HUES64 (cell line): ENCODE measurements around the gene C22orf42.
"Not testable (repeated sequence)": the region's sequence is repeated elsewhere in the genome, so short reads cannot be mapped to it uniquely, and the experiment has no call there.

Experiments
- H3K27ac ChIP-seq: 2 replicates; pipeline ENCODE4 v1.7.0; 2013; ENCODE audit warnings: low read depth, low read length, inconsistent platforms
- H3K27me3 ChIP-seq: 2 replicates; pipeline ENCODE4 v1.6.1; 2013; ENCODE audit warnings: mild to moderate bottlenecking, low read length; ENCODE audit not compliant: insufficient read depth
- H3K36me3 ChIP-seq: 2 replicates; pipeline ENCODE4 v1.6.1; 2013; ENCODE audit warnings: mild to moderate bottlenecking, low read length; ENCODE audit not compliant: insufficient read depth
- H3K4me1 ChIP-seq: 2 replicates; pipeline ENCODE4 v1.6.1; 2013; ENCODE audit warnings: mild to moderate bottlenecking, low read length, moderate library complexity; ENCODE audit not compliant: insufficient read depth
- H3K4me3 ChIP-seq: 2 replicates; pipeline ENCODE4 v1.5.1; 2013; ENCODE audit warnings: mild to moderate bottlenecking, low read length, moderate library complexity
- H3K9ac ChIP-seq: 2 replicates; pipeline ENCODE4 v1.6.1; 2013; ENCODE audit warnings: mild to moderate bottlenecking, low read depth, low read length
- H3K9me3 ChIP-seq: 2 replicates; pipeline ENCODE4 v1.6.1; 2013; ENCODE audit warnings: low read depth, low read length; ENCODE audit not compliant: insufficient read depth
- WGBS: fragments of 150-250, 120-280 bp; methylation state at CpG from one replicate; pipeline ENCODE4 v1.1.7; 2013; ENCODE audit warnings: missing lambda C conversion rate; 5-methylcytosine and 5-hydroxymethylcytosine counted together

The C22orf42 gene

DNA sequence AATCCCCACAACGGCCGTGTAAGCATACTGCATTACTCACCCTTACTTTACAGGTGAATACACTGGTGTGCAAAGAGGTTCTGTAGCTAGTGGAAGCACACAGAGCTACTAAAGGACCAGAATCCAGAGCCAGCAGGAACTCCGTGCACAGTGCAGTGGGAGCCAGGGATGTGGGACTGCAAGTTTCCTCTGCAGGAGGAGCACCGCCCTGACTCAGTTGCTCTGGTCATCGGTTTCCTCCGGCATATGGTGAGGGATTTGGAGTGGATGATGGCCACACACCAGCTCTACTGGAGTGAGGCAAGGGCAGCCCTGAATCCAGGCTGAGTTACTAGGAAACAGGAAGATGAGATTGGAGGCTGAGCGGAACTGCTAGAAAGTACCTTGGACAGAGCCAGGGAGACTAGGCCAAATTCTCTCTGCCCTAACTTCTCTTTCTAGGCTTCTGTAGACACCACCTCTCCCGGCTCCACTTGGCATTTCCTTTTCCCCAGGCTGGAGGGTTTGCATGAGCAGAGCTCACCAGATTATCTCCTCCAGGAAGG is 18.2 kb upstream of the C22orf42 start:
- H3K4me3 ChIP-seq, result no peak overlapping the region
- WGBS, result 87% methylated on average over 7 of the region's 8 CpGs
- H3K36me3 ChIP-seq, result no peaks in the 10 kb centered on the region
- no peak overlapping the region for H3K27ac ChIP-seq
- no peaks in the 10 kb centered on the region for H3K9me3 ChIP-seq
- H3K9ac ChIP-seq, result no peak overlapping the region
- H3K4me1 ChIP-seq, result no peaks in the 10 kb centered on the region
- H3K27me3 ChIP-seq, result peaks cover 46% of the 10 kb centered on the region

GRCh38 chr22:32175683-32176644 is 16.9 kb upstream of the C22orf42 start:
- H3K9ac ChIP-seq, result no peak overlapping the region; the same call in 1 of the 2 replicates
- no peaks in the 10 kb centered on the region for H3K36me3 ChIP-seq
- H3K4me3 ChIP-seq, result peak overlapping the region; percentile 41
- peaks cover 46% of the 10 kb centered on the region for H3K27me3 ChIP-seq
- no peaks in the 10 kb centered on the region for H3K4me1 ChIP-seq
- WGBS, result 6% methylated on average over 73 of the region's 73 CpGs
- no peaks in the 10 kb centered on the region for H3K9me3 ChIP-seq
- no peak overlapping the region for H3K27ac ChIP-seq

DNA sequence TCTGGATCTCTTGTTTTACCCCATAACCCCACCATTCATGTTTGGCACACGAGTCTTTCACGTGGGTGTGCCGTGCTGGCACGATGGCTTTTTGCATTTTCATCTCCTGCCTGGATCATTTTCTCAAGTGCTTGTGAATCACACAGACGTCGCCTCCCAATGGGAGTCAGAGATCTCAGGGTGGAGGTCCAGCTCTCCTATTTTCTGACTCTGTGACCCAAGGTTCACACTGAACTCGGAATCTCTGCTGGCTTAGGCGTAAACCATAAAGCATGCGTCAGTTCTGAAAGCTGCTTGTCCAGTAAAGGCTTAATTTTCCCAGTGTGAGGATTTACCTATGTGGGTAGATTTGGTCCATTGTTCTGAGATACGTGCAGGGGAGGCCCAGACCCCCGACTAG is 16.0 kb upstream of the C22orf42 start:
- 92% methylated on average over 11 of the region's 11 CpGs for WGBS
- Histone ChIP-seq H3K4me1 (no peaks in the 10 kb centered on the region), H3K9ac (no peak overlapping the region), H3K27ac (no peak overlapping the region), H3K4me3 (no peak overlapping the region), H3K27me3 (peaks cover 46% of the 10 kb centered on the region), H3K36me3 (no peaks in the 10 kb centered on the region), H3K9me3 (no peaks in the 10 kb centered on the region)

GRCh38 chr22:32165681-32166080 is 6.6 kb upstream of the C22orf42 start:
- H3K4me1 ChIP-seq, result no peaks in the 10 kb centered on the region
- H3K4me3 ChIP-seq, result no peak overlapping the region
- no peak overlapping the region for H3K27ac ChIP-seq
- H3K27me3 ChIP-seq, result no peaks in the 10 kb centered on the region; the same call in 1 of the 2 replicates
- no peaks in the 10 kb centered on the region for H3K9me3 ChIP-seq
- H3K9ac ChIP-seq, result no peak overlapping the region
- 91% methylated on average over 6 of the region's 6 CpGs for WGBS
- no peaks in the 10 kb centered on the region for H3K36me3 ChIP-seq

DNA sequence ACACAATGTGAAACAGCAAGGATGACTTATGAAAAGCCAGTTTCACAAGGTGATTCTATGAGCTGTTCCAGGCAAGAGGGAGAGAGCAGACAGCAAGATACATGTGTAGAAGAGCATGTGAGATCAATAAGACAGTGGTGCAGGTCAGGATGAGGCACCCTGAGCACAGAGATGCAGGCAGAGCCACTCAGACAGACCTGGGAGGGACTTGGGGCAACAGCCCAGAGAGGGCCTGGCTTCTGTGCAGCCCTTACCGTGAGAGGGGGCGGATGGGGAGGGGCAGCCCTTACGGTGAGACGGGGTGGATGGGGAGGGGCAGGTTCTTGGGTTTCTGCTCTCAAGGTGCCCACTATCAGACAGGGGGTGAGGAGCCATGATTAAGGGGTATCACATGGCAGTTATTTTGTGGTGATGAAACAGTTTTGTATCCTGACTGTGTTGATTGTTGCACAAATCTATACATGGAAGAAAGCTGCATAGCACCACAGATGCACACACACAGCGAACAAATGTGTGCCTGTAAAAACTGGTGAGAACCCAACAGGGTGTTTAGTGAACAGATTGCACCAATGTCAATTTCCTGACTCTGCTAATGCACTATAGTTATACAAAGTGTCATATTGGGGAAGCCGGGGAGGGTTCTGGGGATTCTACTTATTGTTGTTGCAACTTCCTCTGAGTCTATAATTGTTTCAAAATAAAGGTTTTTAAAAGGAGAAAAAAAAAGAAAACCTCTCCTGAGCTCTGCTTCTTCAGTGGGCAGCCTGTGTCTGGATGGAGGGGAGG is 5.2 kb upstream of the C22orf42 start:
- no peaks in the 10 kb centered on the region for H3K36me3 ChIP-seq
- no peaks in the 10 kb centered on the region; the same call in 1 of the 2 replicates for H3K27me3 ChIP-seq
- H3K9me3 ChIP-seq, result no peaks in the 10 kb centered on the region
- 72% methylated on average over 5 of the region's 6 CpGs for WGBS
- no peak overlapping the region for H3K27ac ChIP-seq
- H3K4me1 ChIP-seq, result no peaks in the 10 kb centered on the region
- H3K4me3 ChIP-seq, result no peak overlapping the region
- no peak overlapping the region for H3K9ac ChIP-seq

DNA sequence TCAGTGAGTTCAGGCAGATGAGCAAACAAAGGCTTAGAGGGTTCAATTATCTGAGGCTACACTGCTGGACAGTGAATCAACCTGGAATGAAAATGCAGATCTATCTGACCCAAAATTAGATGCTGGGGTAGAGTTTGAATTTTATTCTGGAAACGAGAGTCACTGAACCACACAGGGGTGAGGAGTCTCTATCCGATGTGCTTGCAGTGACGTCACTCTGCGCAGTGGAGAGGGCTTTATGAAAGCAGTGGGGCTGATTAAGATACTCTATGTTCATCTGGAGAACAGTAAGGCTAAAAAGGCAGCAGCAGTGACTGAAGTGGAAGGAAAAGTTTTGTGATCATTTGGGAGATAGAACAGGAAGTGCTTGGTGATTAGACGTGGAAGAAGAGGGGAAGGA is 1.3 kb upstream of the C22orf42 start:
- H3K27ac ChIP-seq, H3K4me1 ChIP-seq: not testable (repeated sequence)
- WGBS, result 94% methylated on average over 5 of the region's 5 CpGs

DNA sequence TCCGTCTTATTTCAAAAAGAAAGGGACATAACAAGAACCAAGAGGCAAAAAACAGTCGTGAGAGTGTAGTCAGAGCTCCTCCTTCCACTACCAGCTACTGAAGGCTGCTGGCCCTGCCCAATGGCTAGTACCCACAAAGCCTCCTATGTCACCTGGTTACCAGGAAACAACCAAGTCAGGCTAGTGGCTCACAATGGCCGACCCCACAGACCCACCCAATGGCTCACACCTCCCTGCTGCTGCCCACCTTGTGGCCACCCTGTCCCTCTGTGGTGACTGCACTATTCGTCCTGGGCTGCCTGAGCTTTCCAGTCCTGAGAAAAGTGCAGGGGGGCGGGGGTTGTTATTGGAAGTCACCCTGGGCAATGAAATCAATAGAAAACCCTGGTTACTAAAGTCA is 1.5 kb downstream of the C22orf42 start:
- H3K9ac ChIP-seq, H3K27ac ChIP-seq, H3K4me1 ChIP-seq, H3K27me3 ChIP-seq, H3K36me3 ChIP-seq, H3K9me3 ChIP-seq, H3K4me3 ChIP-seq: not testable (repeated sequence)
- 99% methylated on average over 3 of the region's 5 CpGs for WGBS

More for the DNA sequence above, 1.3 kb upstream of the C22orf42 start:
- not testable (repeated sequence) for H3K27me3 ChIP-seq, H3K36me3 ChIP-seq, H3K9me3 ChIP-seq, H3K4me3 ChIP-seq, H3K9ac ChIP-seq

DNA sequence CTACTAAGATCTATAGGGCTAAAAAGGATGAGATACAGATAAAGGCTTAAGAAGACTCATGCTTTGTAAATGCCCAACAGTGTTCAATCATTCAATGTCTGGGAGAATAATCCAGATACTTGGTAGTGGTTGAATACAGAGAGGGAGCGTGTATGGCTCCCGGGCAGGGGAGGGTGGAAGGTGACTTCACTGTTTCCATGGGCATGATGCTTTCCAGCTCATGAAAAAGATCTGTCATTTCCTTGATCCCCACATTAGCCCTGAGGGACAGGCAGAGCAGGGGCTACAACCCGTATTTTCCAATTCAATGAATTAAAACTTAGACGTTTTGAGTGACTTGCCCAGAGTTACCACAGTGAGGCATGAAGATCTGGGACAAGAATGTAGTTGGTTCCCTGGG is 4.4 kb downstream of the C22orf42 start:
- H3K36me3 ChIP-seq, H3K27me3 ChIP-seq, H3K9me3 ChIP-seq, H3K4me1 ChIP-seq, H3K4me3 ChIP-seq, H3K9ac ChIP-seq, H3K27ac ChIP-seq: not testable (repeated sequence)
- WGBS, result 94% methylated on average over 4 of the region's 4 CpGs

DNA sequence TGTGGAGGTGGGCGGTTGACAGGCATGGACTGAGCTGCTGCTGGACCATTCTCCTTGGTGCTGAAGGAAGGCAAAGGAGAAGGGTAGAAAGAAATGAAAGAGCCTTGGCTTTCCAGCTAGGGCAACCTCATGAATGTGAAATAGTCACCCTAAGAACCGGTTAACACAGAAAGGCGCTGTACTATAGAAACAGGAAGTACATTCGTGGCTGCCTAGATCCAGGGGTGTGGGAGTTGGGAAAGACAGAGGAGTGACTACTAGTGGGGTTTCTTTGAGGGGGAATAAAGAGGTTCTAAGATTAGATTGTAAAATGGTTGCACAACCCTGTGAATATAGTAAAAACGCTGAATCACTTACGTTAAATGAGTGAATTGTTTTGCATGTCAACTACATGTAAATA is 7.5 kb downstream of the C22orf42 start:
- H3K27ac ChIP-seq, H3K9me3 ChIP-seq, H3K27me3 ChIP-seq, H3K4me3 ChIP-seq, H3K36me3 ChIP-seq, H3K4me1 ChIP-seq, H3K9ac ChIP-seq: not testable (repeated sequence)
- 83% methylated on average over 6 of the region's 6 CpGs for WGBS

DNA sequence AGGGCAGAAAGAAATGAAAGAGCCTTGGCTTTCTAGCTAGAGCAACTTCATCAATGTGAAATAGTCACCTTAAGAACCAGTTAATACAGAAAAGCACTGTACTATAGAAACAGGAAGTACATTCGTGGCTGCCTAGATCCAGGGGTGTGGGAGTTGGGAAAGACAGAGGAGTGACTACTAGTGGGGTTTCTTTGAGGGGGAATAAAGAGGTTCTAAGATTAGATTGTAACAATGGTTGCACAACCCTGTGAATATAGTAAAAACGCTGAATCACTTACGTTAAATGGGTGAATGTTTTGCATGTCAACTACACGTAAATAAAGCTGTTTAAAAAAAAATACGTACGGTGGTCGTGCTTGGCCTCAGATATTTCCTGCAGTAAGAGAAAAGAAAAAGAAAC is 8.5 kb downstream of the C22orf42 start:
- WGBS, result 87% methylated on average over 7 of the region's 7 CpGs
- not testable (repeated sequence) for H3K27ac ChIP-seq, H3K4me1 ChIP-seq, H3K36me3 ChIP-seq, H3K4me3 ChIP-seq, H3K27me3 ChIP-seq, H3K9me3 ChIP-seq, H3K9ac ChIP-seq

GRCh38 chr22:32148372-32148771 is 10.7 kb downstream of the C22orf42 start:
- H3K27me3 ChIP-seq, H3K9me3 ChIP-seq, H3K36me3 ChIP-seq, H3K9ac ChIP-seq, H3K4me3 ChIP-seq, H3K27ac ChIP-seq, H3K4me1 ChIP-seq: not testable (repeated sequence)
- 93% methylated on average over 4 of the region's 4 CpGs for whole genome bisulfite sequencing
